Measurements from ENCODE around the gene CDSN. TPM values are rescaled to one million over a fixed set of nuclear protein-coding genes. Genes with fewer than 3 reads are reported as not detected.
A peak's percentile ranks its signal among the peaks of the same experiment; 100 is the strongest.

Gene CDSN
- total RNA-seq, 1 donor from 2014 or later: not detected

DNA sequence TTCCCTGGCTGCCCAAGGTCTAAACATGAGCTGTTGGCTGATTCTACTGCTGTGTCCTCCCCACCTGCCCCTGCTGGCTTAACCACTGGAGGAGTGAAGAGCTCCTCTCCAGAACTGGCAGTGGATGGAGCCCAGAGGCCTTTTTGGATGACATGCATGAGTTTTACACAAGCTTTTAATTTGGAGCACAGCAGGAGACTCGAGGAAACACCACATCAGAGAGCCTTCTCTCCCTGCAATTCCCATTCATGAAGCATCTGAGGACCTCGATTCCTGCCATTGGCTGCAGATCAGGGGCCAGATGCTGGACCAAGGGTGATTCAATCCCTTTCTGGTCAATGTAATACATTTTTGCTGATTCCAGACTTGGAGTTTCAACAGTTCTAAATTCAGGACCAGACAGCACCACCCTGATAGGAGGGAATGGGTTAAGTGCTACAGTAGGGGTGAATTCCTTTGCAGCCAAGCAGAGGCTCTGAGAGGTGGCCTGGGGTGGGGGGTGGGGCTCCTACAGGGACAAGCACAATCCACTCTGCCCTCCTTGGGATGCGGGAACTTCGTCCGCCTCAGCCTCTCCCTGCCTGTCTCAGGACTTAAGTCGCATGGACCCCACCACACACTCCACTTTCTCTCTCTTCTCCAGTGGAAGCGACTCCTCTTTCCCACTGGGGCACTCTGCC lies 6.2 kb downstream of the CDSN start:
- Histone ChIP-seq H3K4me3 (peak overlapping the region; percentile 52), H3K27ac (replicated peaks) (peak overlapping the region; percentile 73), H3K27me3 (ENCODE audit: low read depth) (peaks cover 9% of the 10 kb centered on the region), H3K4me1 (peaks cover 50% of the 10 kb centered on the region), H3K36me3 (no peaks in the 10 kb centered on the region), H3K9me3 (replicated peaks) (no peaks in the 10 kb centered on the region)
- TF ChIP-seq, protein P1, sequence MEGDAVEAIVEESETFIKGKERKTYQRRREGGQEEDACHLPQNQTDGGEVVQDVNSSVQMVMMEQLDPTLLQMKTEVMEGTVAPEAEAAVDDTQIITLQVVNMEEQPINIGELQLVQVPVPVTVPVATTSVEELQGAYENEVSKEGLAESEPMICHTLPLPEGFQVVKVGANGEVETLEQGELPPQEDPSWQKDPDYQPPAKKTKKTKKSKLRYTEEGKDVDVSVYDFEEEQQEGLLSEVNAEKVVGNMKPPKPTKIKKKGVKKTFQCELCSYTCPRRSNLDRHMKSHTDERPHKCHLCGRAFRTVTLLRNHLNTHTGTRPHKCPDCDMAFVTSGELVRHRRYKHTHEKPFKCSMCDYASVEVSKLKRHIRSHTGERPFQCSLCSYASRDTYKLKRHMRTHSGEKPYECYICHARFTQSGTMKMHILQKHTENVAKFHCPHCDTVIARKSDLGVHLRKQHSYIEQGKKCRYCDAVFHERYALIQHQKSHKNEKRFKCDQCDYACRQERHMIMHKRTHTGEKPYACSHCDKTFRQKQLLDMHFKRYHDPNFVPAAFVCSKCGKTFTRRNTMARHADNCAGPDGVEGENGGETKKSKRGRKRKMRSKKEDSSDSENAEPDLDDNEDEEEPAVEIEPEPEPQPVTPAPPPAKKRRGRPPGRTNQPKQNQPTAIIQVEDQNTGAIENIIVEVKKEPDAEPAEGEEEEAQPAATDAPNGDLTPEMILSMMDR (IDR thresholded peaks at IDR 0.05; ENCODE audit: borderline replicate concordance): no peak
- intact Hi-C loops (cut with micrococcal nuclease): no loop called here
- DNase-seq: no peak

DNA sequence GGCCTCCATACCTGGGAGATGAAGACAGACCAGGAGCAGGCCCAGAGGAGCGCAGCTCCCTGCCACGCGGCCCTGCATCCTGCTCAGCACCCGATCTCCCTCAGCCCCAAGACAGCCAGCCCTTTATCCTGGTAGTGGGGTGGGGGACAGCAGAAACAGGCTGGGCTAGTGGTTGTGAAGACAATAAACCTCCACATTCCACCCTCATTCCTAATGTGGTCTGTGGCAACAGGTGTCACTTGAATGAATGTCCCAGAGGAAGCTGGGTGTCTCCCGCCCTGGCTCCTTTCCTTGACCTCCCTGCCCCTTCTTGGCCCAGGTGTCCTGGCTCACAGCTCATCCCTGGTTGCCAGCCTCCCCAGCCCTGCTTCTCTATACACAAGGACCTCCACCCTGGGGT lies 7.8 kb downstream of the CDSN start, which contains the start of gene C6orf15:
Gene C6orf15, minus strand, starts transcription at position 98 of the 400 bp plus-strand sequence. Its CDS starts 20 bp downstream, at position 78.
- intact Hi-C loops (cut with micrococcal nuclease): no loop called here
- H3K4me3 ChIP-seq: no peak within 1 kb of the TSS
- no peak within 1 kb of the TSS for H3K27ac ChIP-seq (replicated peaks)
- TF ChIP-seq, protein P1 (IDR thresholded peaks at IDR 0.05; ENCODE audit: borderline replicate concordance): no peak
- no peaks in the 10 kb centered on the region for H3K9me3 ChIP-seq (replicated peaks)
- H3K36me3 ChIP-seq: no peaks in the 10 kb centered on the region
- peaks cover 9% of the 10 kb centered on the region for H3K27me3 ChIP-seq (ENCODE audit: low read depth)
- H3K4me1 ChIP-seq: peaks cover 42% of the 10 kb centered on the region
- DNase-seq: no peak

DNA sequence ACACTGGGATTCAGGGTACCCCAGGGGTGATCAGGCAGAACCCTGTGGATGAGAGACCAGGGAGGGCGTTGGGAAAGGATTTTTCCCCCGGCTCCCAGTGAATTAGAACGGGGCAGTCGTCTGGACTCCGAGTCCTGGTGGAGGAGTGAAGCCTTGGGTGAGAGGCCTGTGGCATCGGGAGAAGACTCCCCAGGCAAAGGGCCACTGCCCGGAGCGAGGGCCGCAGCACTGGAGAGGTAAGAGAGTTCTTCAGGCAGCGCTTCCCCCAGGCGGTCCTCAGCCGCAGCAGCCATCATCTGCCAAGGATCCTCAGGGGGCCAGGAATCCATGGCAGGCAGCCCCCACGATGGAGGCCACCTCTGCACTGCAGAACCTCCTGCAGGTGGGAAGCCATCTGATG lies 8.5 kb downstream of the CDSN start:
- TF ChIP-seq, protein P1 (IDR thresholded peaks at IDR 0.05; ENCODE audit: borderline replicate concordance): no peak
- H3K27ac ChIP-seq (replicated peaks): no peak overlapping the region
- no peaks in the 10 kb centered on the region for H3K36me3 ChIP-seq
- intact Hi-C loops (cut with micrococcal nuclease): no loop called here
- no peaks in the 10 kb centered on the region for H3K9me3 ChIP-seq (replicated peaks)
- H3K4me3 ChIP-seq: no peak overlapping the region
- peaks cover 34% of the 10 kb centered on the region for H3K4me1 ChIP-seq
- peaks cover 9% of the 10 kb centered on the region for H3K27me3 ChIP-seq (ENCODE audit: low read depth)
- no peak for DNase-seq

DNA sequence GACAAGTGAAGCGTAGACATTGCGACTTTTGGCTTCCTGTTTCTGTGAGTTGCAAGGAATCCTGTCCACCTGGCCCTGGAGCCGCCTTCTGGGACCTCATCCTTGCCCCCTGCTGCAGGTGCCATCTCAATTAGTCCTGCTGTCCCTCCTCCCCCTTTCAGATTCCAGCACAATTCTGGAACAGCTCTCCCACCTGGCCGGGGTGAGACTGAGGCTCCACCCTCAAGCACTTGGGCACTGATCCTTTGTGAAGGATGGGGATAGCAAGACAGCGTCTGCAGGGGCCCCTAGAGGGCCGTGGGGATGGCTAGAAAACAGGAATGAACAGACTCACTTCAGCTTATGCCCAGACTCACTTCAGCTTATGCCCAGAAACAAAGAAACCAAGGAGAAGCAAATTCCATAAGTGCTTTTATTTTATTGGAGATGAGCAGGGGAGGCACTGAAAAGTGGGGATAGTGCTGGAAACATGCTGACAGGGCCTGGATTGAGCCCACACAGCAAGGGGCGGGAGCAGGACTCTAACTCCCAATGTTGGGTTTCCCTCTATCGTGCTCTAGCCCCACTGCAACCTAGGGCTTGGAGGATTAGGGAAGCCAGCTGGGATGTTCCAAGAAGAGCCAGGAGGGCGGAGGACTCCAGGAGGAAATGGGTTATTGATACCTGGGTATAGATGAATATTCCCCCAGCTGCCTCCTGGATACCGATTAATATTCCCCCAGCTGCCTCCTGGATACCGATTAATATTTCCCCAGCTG lies 9.2 kb downstream of the CDSN start:
- DNase-seq: no peak
- H3K4me1 ChIP-seq: peaks cover 27% of the 10 kb centered on the region
- intact Hi-C loops (cut with micrococcal nuclease): no loop called here
- H3K9me3 ChIP-seq (replicated peaks): no peaks in the 10 kb centered on the region
- TF ChIP-seq, protein P1 (IDR thresholded peaks at IDR 0.05; ENCODE audit: borderline replicate concordance): no peak
- no peak overlapping the region for H3K4me3 ChIP-seq
- H3K27ac ChIP-seq (replicated peaks): no peak overlapping the region
- H3K36me3 ChIP-seq: no peaks in the 10 kb centered on the region
- peaks cover 9% of the 10 kb centered on the region for H3K27me3 ChIP-seq (ENCODE audit: low read depth)

DNA sequence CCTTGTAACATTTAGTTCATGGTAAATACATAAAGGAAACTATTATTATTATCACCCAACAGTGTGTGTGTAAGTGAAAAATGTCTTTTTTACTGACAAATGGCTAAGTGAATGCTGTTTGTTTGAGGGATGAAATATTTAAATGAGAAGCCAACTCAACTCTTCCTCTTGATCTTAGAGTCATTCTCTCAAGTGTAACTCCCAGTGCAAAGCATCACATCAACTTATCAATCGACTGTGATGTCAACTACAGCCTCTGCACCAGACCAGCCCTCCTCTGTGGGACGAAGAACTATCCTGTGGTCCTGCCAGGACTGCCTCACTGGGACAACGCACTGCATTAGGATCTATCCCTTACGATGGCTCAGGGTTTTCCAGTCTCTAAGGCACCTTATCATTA lies 13.2 kb downstream of the CDSN start:
- Histone ChIP-seq H3K27ac (replicated peaks) (no peak overlapping the region), H3K4me3 (no peak overlapping the region), H3K9me3 (replicated peaks) (no peaks in the 10 kb centered on the region), H3K27me3 (ENCODE audit: low read depth) (peaks cover 13% of the 10 kb centered on the region), H3K4me1 (no peaks in the 10 kb centered on the region), H3K36me3 (no peaks in the 10 kb centered on the region)
- TF ChIP-seq, protein P1 (IDR thresholded peaks at IDR 0.05; ENCODE audit: borderline replicate concordance): no peak
- no peak for DNase-seq
- intact Hi-C loops (cut with micrococcal nuclease): no loop called here

Measured in left ventricle myocardium inferior (tissue), 1 donor.